ENCODE data around the gene CD200.

- TF ChIP-seq POLR2A (IDR thresholded peaks at IDR 0.05; ENCODE audit: low read depth) (no peak), POLR2AphosphoS5 (IDR thresholded peaks at IDR 0.05) (no peak), CTCF (IDR thresholded peaks at IDR 0.05) (no peak)
Observed at GRCh38 chr3:112371569-112371968, 38.6 kb downstream of the CD200 start.

Measured in esophagus muscularis mucosa (tissue), 3 donors.